ENCODE data around the gene STIP1. TPM values are rescaled to one million over a fixed set of nuclear protein-coding genes. Genes with fewer than 3 reads are reported as not detected.

STIP1 gene
- total and polyA plus RNA-seq, 10 of the 15 experiments (the other 5 are each of a cell fraction or from before 2014, with no cell fraction given), result 25.2 to 291 (median 191) TPM

GRCh38 chr11:64138398-64138797 lies 47.6 kb upstream of the STIP1 start:
- no peak for FAIRE-seq

GRCh38 chr11:64139049-64139448 lies 46.9 kb upstream of the STIP1 start:
- H3K27me3 ChIP-seq (replicated peaks in 1 of 2; ENCODE audit: control insufficient read depth in 2 of 2, insufficient read depth in 2 of 2, low read length in 1 of 2), result no peaks in the 10 kb centered on the region; a peak in 1 of 4 replicates
- ATAC-seq, result no peak
- 77% methylated on average over 15 of the region's 15 CpGs for WGBS (ENCODE audit: insufficient coverage, insufficient replicate concordance, low lambda C conversion rate, missing lambda C conversion rate)
- no peak overlapping the region for H2AFZ ChIP-seq (ENCODE audit: control insufficient read depth, low read depth, low read length)
- FAIRE-seq, result no peak
- no peak for DNase-seq (ENCODE audit: low read depth, low spot score)
- no peak overlapping the region for H3K4me3 ChIP-seq
- intact Hi-C loops (cut with micrococcal nuclease; ENCODE audit: unreplicated experiment) (no loop called here), in situ Hi-C loops (cut with MboI) (no loop called here)
- no peak overlapping the region for H3K27ac ChIP-seq (ENCODE audit: control insufficient read depth, insufficient read depth)
- H4K20me1 ChIP-seq (ENCODE audit: control insufficient read depth, insufficient read depth), result no peaks in the 10 kb centered on the region
- H3K9me3 ChIP-seq (replicated peaks; ENCODE audit: control insufficient read depth, insufficient read depth, low read length), result no peaks in the 10 kb centered on the region
- H3K9ac ChIP-seq (ENCODE audit: control insufficient read depth, insufficient read depth, low read length), result no peak overlapping the region
- ChIA-PET CTCF (no interaction called here), RAD21 (ENCODE audit: unreplicated experiment) (no interaction called here), SMC1A (ENCODE audit: uncharacterized antibody, unreplicated experiment) (no interaction called here), POLR2A (no interaction called here)
- peaks cover 8% of the 10 kb centered on the region for H3K4me1 ChIP-seq (ENCODE audit: control insufficient read depth, insufficient read depth, low read length)
- no peaks in the 10 kb centered on the region for H3K36me3 ChIP-seq (ENCODE audit: control insufficient read depth in 2 of 2, insufficient read depth in 2 of 2, low read length in 1 of 2)
- H3K79me2 ChIP-seq (ENCODE audit: control insufficient read depth, insufficient read depth, low read length), result no peaks in the 10 kb centered on the region
- BruUV-seq (replicated peaks), result no TSS peak
- no peak overlapping the region for H3K4me2 ChIP-seq (ENCODE audit: control insufficient read depth, insufficient read depth)
- no peak for TF ChIP-seq HDGF (IDR thresholded peaks at IDR 0.05)
- TF ChIP-seq ATF7 (IDR thresholded peaks at IDR 0.05; ENCODE audit: low read depth), result no peak
- TF ChIP-seq E2F4 (IDR thresholded peaks at IDR 0.05; ENCODE audit: low read depth, low read length), result no peak
- TF ChIP-seq PAX5 (IDR thresholded peaks at IDR 0.05; ENCODE audit: borderline replicate concordance, low read depth, low read length), result no peak
- no peak for TF ChIP-seq SREBF2 (IDR thresholded peaks at IDR 0.05; ENCODE audit: low read length)
- TF ChIP-seq TARDBP (IDR thresholded peaks at IDR 0.05; ENCODE audit: borderline replicate concordance), result no peak
- no peak for TF ChIP-seq RUNX3 (IDR thresholded peaks at IDR 0.05; ENCODE audit: low read length)
- no peak for TF ChIP-seq MAX (IDR thresholded peaks at IDR 0.05; ENCODE audit: low read depth, low read length)
- TF ChIP-seq RFX5 (IDR thresholded peaks at IDR 0.05; ENCODE audit: low read depth, low read length), result no peak
- no peak for TF ChIP-seq CEBPZ (IDR thresholded peaks at IDR 0.05; ENCODE audit: low read depth, low read length)
- no peak for TF ChIP-seq CBFB (IDR thresholded peaks at IDR 0.05; ENCODE audit: low read depth)

More at GRCh38 chr11:64138398-64138797, 47.6 kb upstream of the STIP1 start:
- H3K36me3 ChIP-seq (ENCODE audit: control insufficient read depth in 2 of 2, insufficient read depth in 2 of 2, low read length in 1 of 2), result no peaks in the 10 kb centered on the region
- RAD21 ChIA-PET (ENCODE audit: unreplicated experiment), result no interaction called here
- WGBS (ENCODE audit: insufficient coverage, insufficient replicate concordance, low lambda C conversion rate, missing lambda C conversion rate), result 64% methylated on average over 15 of the region's 16 CpGs
- no peaks in the 10 kb centered on the region; a peak in 1 of 4 replicates for H3K27me3 ChIP-seq (replicated peaks in 1 of 2; ENCODE audit: control insufficient read depth in 2 of 2, insufficient read depth in 2 of 2, low read length in 1 of 2)
- intact Hi-C loops (cut with micrococcal nuclease; ENCODE audit: unreplicated experiment), result no loop called here
- no peak overlapping the region for H3K4me2 ChIP-seq (ENCODE audit: control insufficient read depth, insufficient read depth)
- no peaks in the 10 kb centered on the region for H4K20me1 ChIP-seq (ENCODE audit: control insufficient read depth, insufficient read depth)
- TF ChIP-seq MYB (IDR thresholded peaks at IDR 0.05; ENCODE audit: borderline replicate concordance, low read depth, low read length) (no peak), POU2F2 (IDR thresholded peaks at IDR 0.05; ENCODE audit: borderline replicate concordance, low read depth, low read length) (no peak), HDGF (IDR thresholded peaks at IDR 0.05) (no peak), NBN (IDR thresholded peaks at IDR 0.05) (no peak)
- in situ Hi-C loops (cut with MboI), result no loop called here
- no peak overlapping the region for H3K27ac ChIP-seq (ENCODE audit: control insufficient read depth, insufficient read depth)
- no peak overlapping the region for H3K4me3 ChIP-seq
- CTCF ChIA-PET, result interaction anchor here (1.1 kb wide), 1 partner anchor 15 kb away, joined by 4 read pairs; no protein-coding TSS in a partner anchor
- H3K9me3 ChIP-seq (replicated peaks; ENCODE audit: control insufficient read depth, insufficient read depth, low read length), result no peaks in the 10 kb centered on the region
- no peak for DNase-seq (ENCODE audit: low read depth, low spot score)
- no TSS peak for BruUV-seq (replicated peaks)
- POLR2A ChIA-PET, result no interaction called here
- peaks cover 3% of the 10 kb centered on the region for H3K4me1 ChIP-seq (ENCODE audit: control insufficient read depth, insufficient read depth, low read length)
- ATAC-seq, result no peak
- SMC1A ChIA-PET (ENCODE audit: uncharacterized antibody, unreplicated experiment), result no interaction called here
- H3K79me2 ChIP-seq (ENCODE audit: control insufficient read depth, insufficient read depth, low read length), result no peaks in the 10 kb centered on the region
- H2AFZ ChIP-seq (ENCODE audit: control insufficient read depth, low read depth, low read length), result no peak overlapping the region
- no peak overlapping the region for H3K9ac ChIP-seq (ENCODE audit: control insufficient read depth, insufficient read depth, low read length)

Measured in GM12878 (cell line).